Choroid plexus epithelial cell (primary cell): ENCODE data around the gene SNU13.
A peak's percentile ranks its signal among the peaks of the same experiment; 100 is the strongest.

Source experiments
- DNase-seq: peaks from one replicate; pipeline ENCODE4 v3.0.0-alpha.2; 2010; ENCODE audit warnings: low read depth
- H3K4me3 ChIP-seq: 2 replicates; pipeline ENCODE4 v1.5.1; 2011; ENCODE audit warnings: low read depth, mild to moderate bottlenecking, control low read depth, low read length, moderate library complexity
- TF ChIP-seq, protein P1 (sequence below): conservative IDR thresholded peaks from 2 replicates; pipeline ENCODE4 v1.5.1; 2011; ENCODE audit warnings: low read depth, mild to moderate bottlenecking, control low read depth, inconsistent platforms, low read length, moderate library complexity

Gene SNU13

DNA sequence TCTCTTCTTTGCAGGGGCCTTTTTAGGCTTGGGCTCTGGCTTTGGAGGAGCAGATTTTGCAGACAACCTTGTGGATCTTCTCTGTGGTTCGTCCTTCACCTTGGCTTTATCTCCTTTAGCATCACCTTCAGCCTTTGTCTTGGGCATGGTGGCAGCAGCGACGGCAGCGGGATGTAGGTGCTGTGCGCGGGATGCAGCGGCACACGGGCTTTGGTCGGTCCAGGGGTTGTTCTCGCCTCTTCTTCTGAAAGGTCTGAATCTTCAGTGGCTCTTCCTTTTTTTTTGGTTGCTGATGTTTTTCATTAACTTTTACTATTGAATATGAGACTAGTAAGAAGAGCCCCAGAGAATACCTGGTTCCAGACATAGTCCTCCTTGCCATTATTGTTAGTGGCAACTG is 20.7 kb upstream of the SNU13 start:
- TF ChIP-seq, protein P1, sequence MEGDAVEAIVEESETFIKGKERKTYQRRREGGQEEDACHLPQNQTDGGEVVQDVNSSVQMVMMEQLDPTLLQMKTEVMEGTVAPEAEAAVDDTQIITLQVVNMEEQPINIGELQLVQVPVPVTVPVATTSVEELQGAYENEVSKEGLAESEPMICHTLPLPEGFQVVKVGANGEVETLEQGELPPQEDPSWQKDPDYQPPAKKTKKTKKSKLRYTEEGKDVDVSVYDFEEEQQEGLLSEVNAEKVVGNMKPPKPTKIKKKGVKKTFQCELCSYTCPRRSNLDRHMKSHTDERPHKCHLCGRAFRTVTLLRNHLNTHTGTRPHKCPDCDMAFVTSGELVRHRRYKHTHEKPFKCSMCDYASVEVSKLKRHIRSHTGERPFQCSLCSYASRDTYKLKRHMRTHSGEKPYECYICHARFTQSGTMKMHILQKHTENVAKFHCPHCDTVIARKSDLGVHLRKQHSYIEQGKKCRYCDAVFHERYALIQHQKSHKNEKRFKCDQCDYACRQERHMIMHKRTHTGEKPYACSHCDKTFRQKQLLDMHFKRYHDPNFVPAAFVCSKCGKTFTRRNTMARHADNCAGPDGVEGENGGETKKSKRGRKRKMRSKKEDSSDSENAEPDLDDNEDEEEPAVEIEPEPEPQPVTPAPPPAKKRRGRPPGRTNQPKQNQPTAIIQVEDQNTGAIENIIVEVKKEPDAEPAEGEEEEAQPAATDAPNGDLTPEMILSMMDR, result no peak
- DNase-seq, result no peak
- H3K4me3 ChIP-seq, result no peak overlapping the region

DNA sequence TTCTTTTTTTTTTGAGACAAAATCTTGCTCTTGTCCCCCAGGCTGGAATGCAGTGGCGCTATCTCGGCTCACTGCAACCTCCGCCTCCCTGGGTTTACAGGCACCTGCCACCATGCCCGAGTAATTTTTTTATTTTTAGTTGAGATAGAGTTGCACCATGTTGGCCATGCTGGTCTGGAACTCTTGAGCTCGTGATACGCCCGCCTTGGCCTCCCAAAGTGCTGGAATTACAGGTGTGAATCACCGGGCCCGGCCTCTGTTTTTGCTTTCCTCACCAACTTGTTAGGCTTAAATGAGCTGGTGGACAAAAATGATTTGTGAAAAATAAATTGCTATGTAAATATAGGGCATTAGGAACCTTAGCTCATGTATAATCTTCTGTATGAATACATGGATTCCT is 14.1 kb upstream of the SNU13 start:
- TF ChIP-seq, protein P1, result no peak
- H3K4me3 ChIP-seq, result no peak overlapping the region
- DNase-seq, result no peak

DNA sequence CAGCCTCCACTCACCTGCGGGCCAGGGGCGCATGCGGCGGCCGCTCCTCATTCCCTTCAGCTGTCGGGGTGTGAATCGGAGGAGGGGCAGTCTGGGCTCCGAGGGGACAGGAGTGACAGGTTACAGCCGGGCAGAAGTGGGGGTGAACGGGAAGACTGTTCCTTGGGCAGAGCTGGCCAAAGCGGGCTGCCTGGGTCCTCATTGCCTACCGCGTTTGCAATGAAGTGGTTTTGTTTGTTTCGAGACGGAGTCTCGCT is 11.4 kb upstream of the SNU13 start:
- H3K4me3 ChIP-seq, result no peak overlapping the region
- TF ChIP-seq, protein P1, result no peak
- DNase-seq, result no peak

DNA sequence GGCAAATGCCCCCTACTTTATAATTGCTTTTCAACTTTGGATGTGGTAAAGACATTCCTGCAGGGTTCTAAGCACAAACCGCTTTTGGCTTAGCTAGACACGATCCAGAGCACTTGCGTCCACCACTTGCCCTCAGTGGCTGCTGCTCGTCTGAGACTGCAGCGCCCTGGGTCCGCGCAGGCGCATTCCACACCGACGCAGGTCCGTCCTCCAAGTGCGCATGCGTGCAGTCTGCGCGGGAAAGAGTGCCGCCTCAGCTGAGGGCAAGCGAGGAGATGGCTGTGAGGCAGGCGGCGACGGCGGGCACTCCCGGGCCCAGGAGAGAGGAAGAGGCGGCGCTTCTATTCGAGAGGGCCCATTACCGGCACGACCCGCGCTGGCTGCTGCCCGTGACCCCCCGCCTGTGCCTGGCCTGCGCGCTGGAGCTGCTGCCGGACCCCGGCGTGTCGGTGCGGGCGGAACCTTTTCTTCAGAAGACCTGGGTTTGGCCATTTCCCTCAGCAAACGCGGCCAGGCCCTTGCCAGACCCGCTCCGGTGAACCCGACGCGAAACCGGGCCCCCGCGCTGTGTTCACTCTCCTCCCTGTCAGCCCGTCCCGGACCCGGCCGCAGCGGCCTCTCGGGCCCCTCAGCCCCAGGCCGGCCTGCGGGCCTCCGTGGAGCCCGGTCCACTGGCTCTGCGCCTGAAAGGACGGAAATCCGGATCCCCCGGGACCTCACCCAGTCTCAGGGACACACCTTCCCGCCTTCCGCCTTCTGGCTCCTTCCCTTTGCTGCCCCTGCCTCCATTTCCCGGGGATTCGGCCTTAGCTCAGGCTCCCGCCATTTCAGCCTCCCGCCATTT is 10.8 kb upstream of the SNU13 start, which contains the start of gene MEI1:
Gene MEI1, plus strand, starts transcription at position 240 of the 844 bp plus-strand sequence. Its CDS starts 36 bp downstream, at position 276.
- DNase-seq, result peak; percentile 79
- TF ChIP-seq, protein P1, result no peak
- peak within 1 kb of the TSS; percentile 30 for H3K4me3 ChIP-seq

DNA sequence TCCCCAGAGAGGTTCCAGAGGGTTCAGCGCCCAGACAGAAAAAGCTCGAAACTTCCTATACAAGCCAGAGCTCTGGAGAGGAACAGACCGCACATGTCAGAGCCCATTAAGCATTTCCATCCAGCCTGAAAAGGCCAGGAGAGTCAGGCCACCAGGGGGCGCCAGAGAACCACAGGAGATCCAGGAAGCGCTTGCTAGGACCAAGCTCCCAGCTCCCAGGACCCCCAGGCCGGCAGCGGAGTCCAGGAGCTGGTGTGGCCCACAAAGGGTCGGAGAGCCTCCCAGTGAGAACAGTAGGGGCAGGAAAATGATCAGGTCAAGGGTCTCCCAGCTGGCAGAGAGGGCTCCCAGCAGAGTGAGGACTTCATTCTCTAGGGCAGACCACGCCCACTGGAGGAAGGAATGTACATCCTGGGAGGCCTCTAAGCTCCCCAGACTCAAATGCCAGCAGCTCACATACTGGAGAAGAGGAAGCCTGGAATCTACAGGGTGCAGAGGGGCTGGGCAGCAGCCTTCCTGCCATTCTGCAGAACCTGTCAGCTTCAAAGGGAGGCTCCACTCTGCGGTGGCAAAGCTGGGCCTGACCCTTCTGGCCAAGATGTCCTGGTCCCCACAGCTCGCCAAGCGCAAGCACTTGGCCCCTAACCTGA is 8.6 kb upstream of the SNU13 start:
- peak overlapping the region; percentile 48 for H3K4me3 ChIP-seq
- DNase-seq, result peak; percentile 93
- TF ChIP-seq, protein P1, result peak; percentile 92

DNA sequence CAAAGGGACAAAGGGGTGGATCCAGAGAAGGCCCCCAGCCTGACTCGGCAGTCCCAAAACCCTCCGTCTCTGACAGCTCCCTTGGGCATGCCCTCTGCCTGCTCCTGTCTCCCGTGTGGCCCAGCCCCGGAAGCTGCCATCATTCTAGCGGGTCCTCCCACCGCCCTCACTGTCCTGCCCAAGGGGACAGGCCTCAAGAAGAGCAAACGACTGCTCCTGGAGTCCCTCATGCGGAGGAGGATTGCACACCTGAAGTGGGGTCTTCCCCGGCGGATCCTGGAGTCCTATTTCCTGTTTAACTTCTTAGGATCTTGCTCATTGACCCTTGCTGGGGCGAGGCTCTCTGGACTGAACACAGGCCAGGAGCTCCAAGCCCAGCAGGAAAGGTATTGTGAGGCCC is 8.0 kb upstream of the SNU13 start:
- TF ChIP-seq, protein P1, result no peak
- no peak overlapping the region for H3K4me3 ChIP-seq
- no peak for DNase-seq
